Spleen (tissue), 7 donors: Measurements from ENCODE around the gene IKZF3.

Source experiments
- CTCF ChIP-seq, 11 experiments: fragments of 200-600 bp in 7 of 11; fragments of 450-650 bp in 4 of 11; sonication (generic) in 4 of 11; IDR thresholded peaks in 8 of 11; conservative IDR thresholded peaks in 3 of 11; 1 replicate in 7 of 11; 2 replicates in 4 of 11; pipeline versions ENCODE4 v1.4.0 to v1.8.0; 2016 to 2021; ENCODE audit warnings: antibody characterized with exemption in 11 of 11, inconsistent platforms in 4 of 11, mild to moderate bottlenecking in 1 of 11
- POLR2AphosphoS5 ChIP-seq, 3 donors: sonication (generic); formaldehyde crosslinking; IDR thresholded peaks; one replicate each; pipeline ENCODE4 v1.5.1; 2017; ENCODE audit warnings: antibody characterized with exemption in 3 of 3
- donor health status: DM: no; HTN: no; CAD: no; lungs with moderate emphysema.
- donor health status: DM: no; HTN: no; CAD: no.
- donor health status: DM: no; HTN: no; CAD: no.

GRCh38 chr17:39711851-39712250, 152.3 kb downstream of the IKZF3 start:
- TF ChIP-seq CTCF (IDR thresholded peaks at IDR 0.05 in 8 of 11, conservative IDR thresholded peaks at IDR 0.05 in 3 of 11) (no peak), POLR2AphosphoS5 (IDR thresholded peaks at IDR 0.05) (no peak)
